IPS DF 4.7 (cell line): ENCODE measurements around the gene TENT4B.
"Not testable (repeated sequence)": the region's sequence is repeated elsewhere in the genome, so short reads cannot be mapped to it uniquely, and the experiment has no call there.

Experiments
- DNase-seq: peaks from one replicate; pipeline ENCODE4 v3.0.0-alpha.2; 2013; ENCODE audit warnings: low spot score; ENCODE audit errors: extremely low read depth

TENT4B gene

GRCh38 chr16:50154420-50154950 is 1.4 kb downstream of the TENT4B start:
- DNase-seq, result no peak

- DNase-seq, result no peak
Observed at GRCh38 chr16:50155925-50156324, 2.8 kb downstream of the TENT4B start.

GRCh38 chr16:50156590-50156989 is 3.5 kb downstream of the TENT4B start:
- DNase-seq, result no peak

- no peak for DNase-seq
Observed at GRCh38 chr16:50160495-50161164, 7.5 kb downstream of the TENT4B start.

GRCh38 chr16:50161950-50162349 is 8.8 kb downstream of the TENT4B start:
- DNase-seq, result no peak

GRCh38 chr16:50165473-50165872 is 12.4 kb downstream of the TENT4B start:
- DNase-seq, result no peak

- no peak for DNase-seq
Observed at GRCh38 chr16:50166511-50167500, 13.7 kb downstream of the TENT4B start.

GRCh38 chr16:50167556-50167955 is 14.4 kb downstream of the TENT4B start:
- DNase-seq, result no peak

- no peak for DNase-seq
Observed at GRCh38 chr16:50169555-50170096, 16.5 kb downstream of the TENT4B start.

GRCh38 chr16:50171773-50172172 is 18.7 kb downstream of the TENT4B start:
- not testable (repeated sequence) for DNase-seq

- no peak for DNase-seq
Observed at GRCh38 chr16:50172195-50172922, 19.3 kb downstream of the TENT4B start.

- DNase-seq, result no peak
Observed at GRCh38 chr16:50173316-50173715, 20.2 kb downstream of the TENT4B start.

GRCh38 chr16:50178491-50178941 is 25.4 kb downstream of the TENT4B start:
- no peak for DNase-seq

GRCh38 chr16:50182441-50182840 is 29.3 kb downstream of the TENT4B start:
- DNase-seq, result no peak

- DNase-seq, result no peak
Observed at GRCh38 chr16:50183316-50183715, 30.2 kb downstream of the TENT4B start.

- no peak for DNase-seq
Observed at GRCh38 chr16:50185005-50185505, 31.9 kb downstream of the TENT4B start.

GRCh38 chr16:50188619-50189136 is 35.6 kb downstream of the TENT4B start:
- DNase-seq, result no peak

- no peak for DNase-seq
Observed at GRCh38 chr16:50190292-50190691, 37.2 kb downstream of the TENT4B start.

- no peak for DNase-seq
Observed at GRCh38 chr16:50192386-50193050, 39.4 kb downstream of the TENT4B start.

GRCh38 chr16:50193594-50193993 is 40.5 kb downstream of the TENT4B start:
- DNase-seq, result no peak
